ENCODE measurements around the gene AKAP8.
A peak's percentile ranks its signal among the peaks of the same experiment; 100 is the strongest.
"Not testable (repeated sequence)": the region's sequence is repeated elsewhere in the genome, so short reads cannot be mapped to it uniquely, and the experiment has no call there.

Gene AKAP8

GRCh38 chr19:15372470-15372869 is 7.1 kb downstream of the AKAP8 start:
- DNase-seq = peak; percentile 54

DNA sequence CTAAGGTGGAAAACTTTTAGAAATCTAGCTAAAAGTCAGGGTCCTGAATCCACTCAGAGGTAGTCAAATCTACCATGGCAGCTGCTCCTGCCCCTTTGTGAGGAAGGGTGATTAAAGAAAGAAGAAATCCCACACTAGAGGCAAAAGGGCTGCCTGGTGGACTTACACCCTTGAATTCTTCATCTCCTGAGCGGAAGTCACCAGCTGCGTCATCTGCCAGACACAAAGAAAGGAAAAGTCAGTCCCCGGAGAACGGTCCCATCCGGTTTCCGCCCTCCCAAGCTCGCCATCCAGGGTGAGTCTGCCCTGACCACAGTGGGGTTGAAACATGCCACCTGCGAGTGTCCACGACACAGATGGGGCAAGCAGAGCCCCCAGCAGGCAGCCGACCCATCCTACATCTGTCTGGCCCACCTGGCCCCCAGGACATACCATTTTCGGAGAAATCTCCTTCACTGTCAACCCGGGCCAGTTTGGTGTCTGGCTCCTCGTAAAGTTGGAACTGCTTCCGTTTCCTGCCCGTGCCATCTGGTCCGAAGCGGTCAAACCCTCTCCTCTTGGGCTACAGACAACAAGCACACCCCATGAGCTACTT is 7.7 kb downstream of the AKAP8 start:
- no peak for DNase-seq

GRCh38 chr19:15371119-15371518 is 8.5 kb downstream of the AKAP8 start:
- DNase-seq = no peak

DNA sequence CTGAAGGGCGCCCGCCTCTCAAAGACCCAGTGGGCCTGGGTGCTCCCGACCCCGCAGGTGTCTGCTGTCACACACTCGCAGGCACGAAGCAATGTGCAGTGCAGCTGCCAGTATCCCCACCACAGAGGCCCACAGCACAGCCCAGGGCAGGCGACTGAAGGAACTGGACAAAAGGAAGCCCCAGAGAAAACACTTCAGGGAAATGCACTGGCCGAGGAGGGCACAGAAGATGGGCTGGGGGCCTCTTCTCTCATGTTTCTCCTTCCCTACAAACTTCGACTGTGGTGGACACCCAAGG is 10.0 kb downstream of the AKAP8 start:
- no peak for DNase-seq

DNA sequence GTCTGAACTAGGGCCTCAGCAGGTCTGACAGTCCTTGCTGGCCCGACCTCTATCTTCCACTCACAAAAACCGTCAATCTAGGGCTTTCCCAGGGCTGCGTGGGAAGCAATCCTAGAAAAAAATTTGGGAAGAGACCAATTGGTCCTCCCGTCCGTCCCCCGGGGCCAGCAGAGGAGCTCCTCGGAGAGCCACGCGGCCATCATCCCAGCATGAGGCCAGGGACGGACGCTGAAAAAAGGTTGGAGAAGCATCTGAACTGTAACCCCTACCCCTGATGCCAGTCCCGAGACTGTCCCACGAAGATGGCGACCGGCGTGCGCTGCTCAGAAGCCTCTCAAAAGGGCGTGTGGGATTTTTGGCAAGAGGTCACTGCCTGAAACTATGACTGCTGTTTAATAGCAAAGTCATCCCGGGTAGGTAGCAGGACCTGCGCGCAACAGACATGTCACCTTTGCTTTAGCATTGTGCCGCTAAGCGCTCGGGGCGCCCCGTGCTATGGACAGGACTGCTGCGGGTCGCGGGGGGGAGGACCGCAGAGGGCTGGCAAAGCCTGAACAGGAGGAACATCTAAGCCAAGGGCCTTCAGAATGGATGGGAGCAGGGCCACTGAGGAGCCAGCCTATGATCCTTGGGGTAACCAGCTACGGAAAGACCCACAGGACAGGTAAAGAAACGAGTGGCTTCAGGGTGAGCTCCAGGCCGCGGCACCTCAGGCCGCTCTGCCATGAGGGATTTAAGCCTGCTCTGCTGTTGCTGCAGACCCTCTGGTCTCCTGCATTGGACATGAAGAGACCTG is 10.6 kb downstream of the AKAP8 start:
- DNase-seq = no peak

GRCh38 chr19:15368051-15368632 is 11.4 kb downstream of the AKAP8 start:
- DNase-seq = no peak

- DNase-seq = no peak
These were observed 12.1 kb downstream of the AKAP8 start for GRCh38 chr19:15367439-15367838.

DNA sequence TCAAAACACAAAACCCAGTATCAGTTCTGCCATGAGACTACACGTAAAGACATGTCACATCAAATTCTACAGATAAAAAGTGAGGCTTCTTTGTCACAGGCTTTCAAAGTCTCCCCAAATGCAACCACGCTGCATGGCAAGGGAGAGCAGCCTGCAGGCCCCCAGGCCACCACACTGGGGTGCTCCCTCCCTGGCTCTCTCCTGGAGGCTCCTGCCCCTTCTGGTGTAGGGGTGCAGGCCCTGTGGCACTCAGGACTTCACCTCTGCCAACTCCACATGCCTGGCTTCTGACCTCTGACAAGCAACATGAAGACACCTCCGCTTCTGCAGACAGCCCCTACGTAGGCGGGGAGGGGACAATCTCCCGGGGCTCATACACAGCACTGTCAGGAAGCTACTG is 14.3 kb downstream of the AKAP8 start:
- DNase-seq = no peak

- DNase-seq = not testable (repeated sequence)
These were observed 15.8 kb downstream of the AKAP8 start for GRCh38 chr19:15363791-15364190.

DNA sequence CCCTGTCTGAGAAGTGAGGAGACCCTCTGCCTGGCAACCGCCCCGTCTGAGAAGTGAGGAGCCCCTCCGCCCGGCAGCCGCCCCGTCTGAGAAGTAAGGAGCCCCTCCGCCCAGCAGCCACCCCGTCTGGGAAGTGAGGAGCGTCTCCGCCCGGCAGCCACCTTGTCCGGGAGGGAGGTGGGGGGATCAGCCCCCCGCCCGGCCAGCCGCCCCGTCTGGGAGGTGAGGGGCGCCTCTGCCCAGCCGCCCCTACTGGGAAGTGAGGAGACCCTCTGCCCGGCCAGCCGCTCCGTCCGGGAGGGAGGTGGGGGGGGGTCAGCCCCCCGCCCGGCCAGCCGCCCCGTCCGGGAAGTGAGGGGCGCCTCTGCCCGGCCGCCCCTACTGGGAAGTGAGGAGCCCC is 16.5 kb downstream of the AKAP8 start:
- not testable (repeated sequence) for DNase-seq

DNA sequence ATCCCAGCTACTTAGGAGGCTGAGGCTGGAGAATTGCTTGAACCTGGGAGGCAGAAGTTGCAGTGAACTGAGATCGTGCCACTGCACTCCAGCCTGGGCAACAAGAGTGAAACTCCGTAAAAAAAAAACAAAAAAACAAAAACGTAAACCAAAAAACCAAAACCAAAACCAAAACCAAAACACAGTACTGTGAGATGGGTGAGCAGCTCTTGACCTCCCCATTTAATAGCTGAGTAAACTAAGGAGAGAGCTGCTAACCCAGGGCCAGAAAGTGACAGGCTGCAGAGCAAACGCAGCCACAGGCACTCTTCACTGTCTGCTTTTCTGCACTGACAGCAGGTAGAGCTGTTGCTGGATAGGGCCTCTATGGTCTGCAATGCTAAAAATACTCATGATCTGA is 19.6 kb downstream of the AKAP8 start:
- not testable (repeated sequence) for DNase-seq

GRCh38 chr19:15358918-15359317 is 20.7 kb downstream of the AKAP8 start:
- DNase-seq = no peak

- DNase-seq = no peak
These were observed 21.7 kb downstream of the AKAP8 start for GRCh38 chr19:15357906-15358305.

GRCh38 chr19:15354566-15355296 is 24.9 kb downstream of the AKAP8 start:
- DNase-seq = no peak

GRCh38 chr19:15353908-15354307 is 25.7 kb downstream of the AKAP8 start:
- DNase-seq = no peak

GRCh38 chr19:15352535-15352934 is 27.1 kb downstream of the AKAP8 start:
- not testable (repeated sequence) for DNase-seq

GRCh38 chr19:15341328-15341727 is 38.3 kb downstream of the AKAP8 start:
- DNase-seq = not testable (repeated sequence)

DNA sequence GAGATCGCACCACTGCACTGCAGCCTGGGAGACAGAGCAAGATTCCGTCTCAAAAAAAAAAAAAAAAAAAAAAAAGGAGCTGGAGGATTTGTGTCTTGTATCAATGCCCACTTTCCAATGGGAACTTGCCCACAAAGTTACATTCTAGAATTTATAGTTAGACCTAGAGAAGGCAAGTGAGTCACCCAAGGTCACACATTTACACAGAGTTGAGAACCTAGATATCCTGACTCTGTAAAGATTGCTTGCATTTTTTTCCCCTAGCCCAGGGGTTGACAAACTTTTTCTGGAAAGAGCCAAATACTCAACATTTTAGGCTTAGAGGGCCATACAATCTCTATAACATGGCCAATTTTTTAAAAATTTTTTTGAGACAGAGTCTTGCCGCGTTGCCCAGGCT is 39.5 kb downstream of the AKAP8 start:
- DNase-seq = no peak

- DNase-seq = no peak
These were observed 42.4 kb downstream of the AKAP8 start for GRCh38 chr19:15337202-15337601.

GRCh38 chr19:15335992-15336391 is 43.6 kb downstream of the AKAP8 start:
- not testable (repeated sequence) for DNase-seq

DNA sequence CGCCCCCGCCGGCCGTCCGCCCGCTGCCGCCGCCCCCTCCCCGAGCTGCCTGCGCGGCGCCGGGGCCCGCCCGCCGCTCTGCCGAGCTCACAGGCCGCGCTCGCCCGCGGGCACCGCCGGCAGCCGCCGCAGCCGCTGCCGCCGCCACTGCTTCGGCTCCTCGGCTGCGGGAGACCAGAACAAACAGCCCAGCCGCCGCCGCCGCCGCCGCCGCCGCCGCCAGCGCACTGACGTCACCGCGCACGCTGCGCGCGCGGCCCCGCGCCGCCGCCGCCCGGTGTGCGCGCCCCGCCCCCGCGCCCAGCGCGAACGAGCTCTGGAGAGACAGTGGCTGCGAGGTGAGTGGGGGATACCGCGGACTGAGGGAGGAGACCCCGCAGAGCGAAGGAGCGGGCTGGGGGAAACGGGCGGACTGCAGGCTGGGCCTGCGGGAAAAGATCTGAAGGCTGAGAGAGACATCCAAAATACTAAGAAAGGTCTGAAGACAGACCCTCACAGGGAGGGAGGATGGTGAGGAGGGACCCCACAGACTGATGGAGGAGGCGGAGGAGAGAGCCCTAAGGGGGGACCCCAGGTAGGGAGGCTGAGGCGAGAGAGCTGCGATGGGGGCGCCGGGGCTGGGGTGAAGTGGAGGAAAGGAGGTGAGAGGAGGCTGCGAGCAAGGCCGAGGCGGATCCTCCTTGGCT is 47.1 kb downstream of the AKAP8 start, which contains the start of gene BRD4:
Gene BRD4 (minus strand): TSS at position 229 of the 686 bp plus-strand sequence. CDS start 59,440 bp downstream, outside the sequence.
- peak; percentile 84 for DNase-seq

DNA sequence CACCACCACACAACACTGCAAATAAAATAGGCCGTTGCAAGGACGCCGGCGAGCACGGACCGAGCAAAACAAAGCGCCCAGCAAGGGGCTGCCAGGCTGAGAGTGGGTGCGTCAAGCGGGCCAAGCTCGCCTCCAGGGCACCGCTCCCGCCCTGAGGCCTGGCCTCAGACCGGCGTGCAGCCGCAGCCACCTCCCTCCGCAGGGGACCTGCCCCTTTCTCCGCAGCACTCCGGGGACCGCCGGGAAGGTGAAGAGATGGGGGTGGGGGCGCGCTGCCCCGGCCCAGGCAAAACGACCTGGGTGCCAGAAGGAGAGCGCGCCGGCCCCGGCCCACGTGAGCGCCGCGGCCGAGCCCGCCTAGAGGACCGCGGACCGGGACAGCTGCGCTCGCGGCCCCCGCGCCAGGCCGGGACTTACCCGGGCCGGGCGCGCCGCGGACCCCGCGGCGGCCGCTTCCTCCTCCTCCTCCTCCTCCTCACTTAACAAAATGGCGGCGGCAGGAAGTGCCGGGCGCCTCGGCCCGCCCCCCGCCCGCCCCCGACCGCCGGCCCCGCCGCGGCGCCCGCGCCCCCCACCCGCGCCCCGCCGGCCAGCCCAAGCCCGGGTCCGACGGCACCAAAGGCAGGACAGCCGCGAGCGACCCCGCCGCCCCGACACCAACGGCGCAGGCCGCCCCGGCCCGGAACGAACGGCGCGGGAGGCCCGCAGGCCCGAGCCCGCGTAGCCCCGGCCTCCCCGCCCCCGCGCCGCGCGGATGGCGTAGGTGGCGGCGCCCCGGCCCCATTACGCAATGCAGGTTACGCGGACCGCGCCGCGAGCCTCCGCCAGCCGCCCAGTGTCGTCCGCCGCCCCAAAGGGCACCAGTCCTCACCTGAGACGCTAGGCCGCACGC is 47.9 kb downstream of the AKAP8 start:
- DNase-seq = peak; percentile 76
